PC-9 (cell line): Measurements from ENCODE around the gene SH3BP4. TPM values are rescaled to one million over a fixed set of nuclear protein-coding genes. Genes with fewer than 3 reads are reported as not detected.

Source experiments
- BruUV-seq: library from RNA; stranded (reverse); fragments of 400-500 nt; replicated peaks from 2 replicates; lab custom pipeline; 2021; lab: Mats Ljungman, UMichigan
- CTCF ChIA-PET: fragments of 300-600 bp; sonication (Branson Sonifier 250); formaldehyde crosslinking; loops from one replicate; lab custom pipeline; 2022; ENCODE audit warnings: antibody characterized with exemption; lab: Charles Lee
- POLR2A ChIA-PET: fragments of 300-600 bp; sonication (Branson Sonifier 250); formaldehyde crosslinking; loops from one replicate; lab custom pipeline; 2022; ENCODE audit warnings: antibody characterized with exemption; ENCODE audit not compliant: unreplicated experiment; lab: Charles Lee
- DNase-seq, 2 experiments: peaks; one replicate each; pipeline versions ENCODE4 v3.0.0 to v3.0.0-alpha.2; 2015 to 2022; ENCODE audit warnings: mixed read lengths in 1 of 2
- H2AFZ ChIP-seq: fragments of 200-600 bp; sonication (generic); 2 replicates; pipeline ENCODE4 v1.8.1; 2017; ENCODE audit warnings: antibody characterized with exemption
- H3F3A ChIP-seq: fragments of 200-600 bp; sonication (generic); 2 replicates; pipeline ENCODE4 v1.8.1; 2017; ENCODE audit warnings: antibody characterized with exemption, mild to moderate bottlenecking, low read depth; ENCODE audit not compliant: insufficient read depth
- H3K27ac ChIP-seq: fragments of 200-600 bp; sonication (generic); 2 replicates; pipeline ENCODE4 v1.6.1; 2016; ENCODE audit warnings: mixed run types
- H3K27me3 ChIP-seq: fragments of 200-600 bp; sonication (generic); 2 replicates; pipeline ENCODE4 v1.6.1; 2016; ENCODE audit warnings: low read depth, mixed run types; ENCODE audit not compliant: insufficient read depth
- H3K36me3 ChIP-seq: fragments of 200-600 bp; sonication (generic); 2 replicates; pipeline ENCODE4 v1.6.1; 2016; ENCODE audit warnings: low read depth, mixed run types
- H3K4me1 ChIP-seq: fragments of 200-600 bp; sonication (generic); replicated peaks from 2 replicates; pipeline ENCODE4 v1.6.1; 2016; ENCODE audit warnings: mixed run types; ENCODE audit not compliant: insufficient read depth
- H3K4me2 ChIP-seq: fragments of 200-600 bp; sonication (generic); 2 replicates; pipeline ENCODE4 v1.6.1; 2017; ENCODE audit warnings: mixed run types
- H3K4me3 ChIP-seq: fragments of 200-600 bp; sonication (generic); 2 replicates; pipeline ENCODE4 v1.6.1; 2016; ENCODE audit warnings: mixed run types
- H3K79me2 ChIP-seq: fragments of 200-600 bp; sonication (generic); 2 replicates; pipeline ENCODE4 v1.6.1; 2017; ENCODE audit warnings: low read depth, mixed run types
- H3K9me2 ChIP-seq: fragments of 200-600 bp; sonication (generic); 2 replicates; pipeline ENCODE4 v1.8.1; 2017; ENCODE audit warnings: mild to moderate bottlenecking; ENCODE audit not compliant: insufficient read depth
- H3K9me3 ChIP-seq: fragments of 200-600 bp; sonication (generic); 2 replicates; pipeline ENCODE4 v1.8.1; 2016; ENCODE audit warnings: low read depth; ENCODE audit not compliant: insufficient read depth
- H4K20me1 ChIP-seq: fragments of 200-600 bp; sonication (generic); 2 replicates; pipeline ENCODE4 v1.8.1; 2017; ENCODE audit not compliant: insufficient read depth
- EZH2 ChIP-seq: fragments of 200-600 bp; sonication (generic); IDR thresholded peaks from 2 replicates; pipeline ENCODE4 v1.8.0; 2017; ENCODE audit warnings: antibody characterized with exemption, low read depth
- intact Hi-C: fragments of 100-400 bp; cut with micrococcal nuclease; formaldehyde crosslinking; loops from one replicate; pipeline ENCODE4 v1.10.0; 2022; ENCODE audit not compliant: unreplicated experiment
- total RNA-seq: library from RNA; stranded (reverse); gene quantifications from 2 replicates; pipeline ENCODE4 v1.2.3, GENCODE V29; 2021
- TF ChIP-seq, protein P1 (sequence below): fragments of 200-600 bp; sonication (generic); conservative IDR thresholded peaks from 2 replicates; pipeline ENCODE4 v1.6.1; 2017; ENCODE audit warnings: mixed run types, antibody characterized with exemption, mild to moderate bottlenecking, moderate library complexity

SH3BP4 gene
- total RNA-seq, 1 experiment from 2014 or later, result 131 TPM

DNA sequence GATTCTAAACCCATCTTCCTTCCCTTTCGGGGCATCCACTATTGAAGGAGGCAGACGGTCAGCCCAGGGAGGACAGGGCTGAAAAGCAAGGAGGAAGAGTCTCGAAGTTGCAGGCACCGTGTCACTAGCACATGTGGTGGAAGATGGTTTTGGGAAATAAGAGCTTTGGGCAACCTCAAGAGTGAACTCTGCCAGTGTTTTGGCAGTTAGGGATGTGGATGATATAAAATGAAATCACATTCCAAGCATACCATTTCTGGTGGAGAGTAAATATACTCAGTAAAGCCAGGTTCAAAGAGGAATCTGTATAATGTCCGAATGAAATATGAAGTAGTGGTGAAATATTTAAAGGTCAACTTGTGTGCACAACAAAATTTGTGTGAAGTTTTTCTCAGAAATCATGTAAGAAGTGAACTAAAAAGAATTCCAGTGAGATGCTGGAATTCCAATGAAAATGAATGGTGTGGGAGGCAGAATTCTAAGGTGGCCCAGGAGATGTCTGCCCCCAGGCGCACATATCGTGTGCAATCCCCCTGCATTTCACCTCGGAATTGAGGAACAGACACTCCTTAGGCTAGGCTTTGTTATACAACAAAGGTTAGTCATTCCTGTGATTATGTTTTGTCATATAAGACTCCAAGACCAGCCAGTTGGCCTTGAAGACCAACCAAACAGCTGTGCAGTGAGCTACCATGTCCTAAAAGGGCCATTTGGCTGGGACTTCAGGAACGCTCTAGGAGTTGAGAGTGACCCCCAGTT lies 147.1 kb downstream of the SH3BP4 start:
- ChIA-PET CTCF (interaction anchor here (0.7 to 1.3 kb wide), 2 partner anchors 9 to 629 kb away, joined by 4 read pairs; no protein-coding TSS in a partner anchor), POLR2A (interaction anchor here (0.5 to 0.7 kb wide), 4 partner anchors 120 to 1125 kb away, joined by 3 to 5 read pairs (median 3); no protein-coding TSS in a partner anchor)
- H3K4me2 ChIP-seq, result peak overlapping the region; percentile 39
- TF ChIP-seq EZH2, result no peak
- TF ChIP-seq, protein P1, sequence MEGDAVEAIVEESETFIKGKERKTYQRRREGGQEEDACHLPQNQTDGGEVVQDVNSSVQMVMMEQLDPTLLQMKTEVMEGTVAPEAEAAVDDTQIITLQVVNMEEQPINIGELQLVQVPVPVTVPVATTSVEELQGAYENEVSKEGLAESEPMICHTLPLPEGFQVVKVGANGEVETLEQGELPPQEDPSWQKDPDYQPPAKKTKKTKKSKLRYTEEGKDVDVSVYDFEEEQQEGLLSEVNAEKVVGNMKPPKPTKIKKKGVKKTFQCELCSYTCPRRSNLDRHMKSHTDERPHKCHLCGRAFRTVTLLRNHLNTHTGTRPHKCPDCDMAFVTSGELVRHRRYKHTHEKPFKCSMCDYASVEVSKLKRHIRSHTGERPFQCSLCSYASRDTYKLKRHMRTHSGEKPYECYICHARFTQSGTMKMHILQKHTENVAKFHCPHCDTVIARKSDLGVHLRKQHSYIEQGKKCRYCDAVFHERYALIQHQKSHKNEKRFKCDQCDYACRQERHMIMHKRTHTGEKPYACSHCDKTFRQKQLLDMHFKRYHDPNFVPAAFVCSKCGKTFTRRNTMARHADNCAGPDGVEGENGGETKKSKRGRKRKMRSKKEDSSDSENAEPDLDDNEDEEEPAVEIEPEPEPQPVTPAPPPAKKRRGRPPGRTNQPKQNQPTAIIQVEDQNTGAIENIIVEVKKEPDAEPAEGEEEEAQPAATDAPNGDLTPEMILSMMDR, result no peak
- intact Hi-C loops, result loop anchor here (2.0 kb wide), 3 partner anchors 72 to 218 kb away; partner anchors contain the start of gene SH3BP4
- no peaks in the 10 kb centered on the region for H3K79me2 ChIP-seq
- H3F3A ChIP-seq, result peaks cover 22% of the 10 kb centered on the region
- no peaks in the 10 kb centered on the region for H3K9me2 ChIP-seq
- H3K9me3 ChIP-seq, result no peaks in the 10 kb centered on the region
- peak in 1 of 2 experiments; percentile 90 for DNase-seq
- no peak overlapping the region for H3K4me3 ChIP-seq
- H2AFZ ChIP-seq, result no peak overlapping the region
- no peaks in the 10 kb centered on the region for H3K36me3 ChIP-seq
- peaks cover 24% of the 10 kb centered on the region for H3K4me1 ChIP-seq
- no TSS peak for BruUV-seq
- peak overlapping the region; percentile 23 for H3K27ac ChIP-seq
- H4K20me1 ChIP-seq, result no peaks in the 10 kb centered on the region
- H3K27me3 ChIP-seq, result no peaks in the 10 kb centered on the region

DNA sequence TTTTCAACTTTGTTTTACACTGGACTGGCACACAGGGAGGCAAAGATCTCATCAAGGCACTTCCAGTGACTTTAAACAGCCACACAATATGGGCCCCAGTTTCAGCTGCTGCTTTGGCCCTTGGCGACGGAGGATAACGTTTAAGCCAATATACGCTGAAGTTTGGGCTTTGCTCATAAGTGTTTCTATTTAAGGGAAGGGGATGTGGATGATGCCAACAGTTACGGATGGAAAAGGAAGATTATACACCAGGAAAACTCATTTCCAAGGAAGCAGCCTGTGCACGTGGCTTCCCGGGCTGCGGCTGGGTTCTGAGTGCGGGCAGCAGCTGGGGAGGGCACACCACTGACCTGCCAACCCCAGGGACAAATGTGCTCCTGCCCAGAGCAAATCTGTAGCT lies 151.1 kb downstream of the SH3BP4 start:
- no peaks in the 10 kb centered on the region for H4K20me1 ChIP-seq
- H3K79me2 ChIP-seq, result no peaks in the 10 kb centered on the region
- H3K27me3 ChIP-seq, result no peaks in the 10 kb centered on the region
- H3K4me3 ChIP-seq, result no peak overlapping the region
- no peaks in the 10 kb centered on the region for H3K36me3 ChIP-seq
- BruUV-seq, result no TSS peak
- intact Hi-C loops, result no loop called here
- H3F3A ChIP-seq, result peaks cover 21% of the 10 kb centered on the region
- ChIA-PET POLR2A (interaction anchor here (0.7 kb wide), 1 partner anchor 122 kb away, joined by 10 read pairs; no protein-coding TSS in a partner anchor), CTCF (no interaction called here)
- no peak for TF ChIP-seq EZH2
- TF ChIP-seq, protein P1, result no peak
- peaks cover 30% of the 10 kb centered on the region for H3K4me1 ChIP-seq
- H2AFZ ChIP-seq, result no peak overlapping the region
- H3K9me2 ChIP-seq, result no peaks in the 10 kb centered on the region
- no peak for DNase-seq
- H3K27ac ChIP-seq, result no peak overlapping the region
- no peaks in the 10 kb centered on the region for H3K9me3 ChIP-seq
- H3K4me2 ChIP-seq, result no peak overlapping the region
